HPDE6-E6E7 (cell line): ENCODE data around the gene SELL.
"Not testable (repeated sequence)": the region's sequence is repeated elsewhere in the genome, so short reads cannot be mapped to it uniquely, and the experiment has no call there.

Experiments
- DNase-seq: peaks from one replicate; pipeline ENCODE4 v3.0.0; 2011; ENCODE audit warnings: missing footprints; ENCODE audit errors: extremely low spot score

SELL gene

DNA sequence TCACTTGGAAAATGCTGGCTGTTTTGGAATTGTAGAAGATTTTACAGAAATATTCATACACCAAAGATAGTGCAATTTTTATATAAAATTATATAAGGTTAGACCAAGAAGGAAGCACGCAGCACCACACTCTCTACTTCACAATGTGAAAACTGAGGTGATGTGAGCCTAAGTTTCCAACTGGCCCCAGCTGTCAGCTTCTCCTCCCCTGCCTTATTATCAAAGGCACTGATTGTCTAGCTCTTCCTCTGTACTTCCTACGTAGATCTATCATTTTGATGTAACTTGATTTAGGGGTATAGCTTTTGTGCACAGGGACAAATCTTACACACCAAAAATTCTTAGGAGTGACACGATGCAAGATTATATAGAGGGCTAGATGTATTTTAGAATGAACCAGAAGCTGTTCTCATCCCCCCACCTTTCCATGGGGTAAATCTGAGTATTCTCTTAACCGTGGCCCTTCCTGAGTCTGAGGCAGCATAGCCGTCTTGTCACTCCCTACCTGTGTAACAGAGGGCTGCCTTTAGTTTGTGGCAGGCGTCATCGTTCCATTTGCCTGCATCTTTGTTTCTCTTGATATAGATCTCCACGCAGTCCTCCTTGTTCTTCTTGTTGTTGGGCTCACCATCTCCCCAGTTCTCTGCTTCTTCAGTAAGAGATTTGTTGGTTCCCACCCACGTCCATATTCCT, 3.4 kb downstream of the SELL start:
- DNase-seq = no peak

DNA sequence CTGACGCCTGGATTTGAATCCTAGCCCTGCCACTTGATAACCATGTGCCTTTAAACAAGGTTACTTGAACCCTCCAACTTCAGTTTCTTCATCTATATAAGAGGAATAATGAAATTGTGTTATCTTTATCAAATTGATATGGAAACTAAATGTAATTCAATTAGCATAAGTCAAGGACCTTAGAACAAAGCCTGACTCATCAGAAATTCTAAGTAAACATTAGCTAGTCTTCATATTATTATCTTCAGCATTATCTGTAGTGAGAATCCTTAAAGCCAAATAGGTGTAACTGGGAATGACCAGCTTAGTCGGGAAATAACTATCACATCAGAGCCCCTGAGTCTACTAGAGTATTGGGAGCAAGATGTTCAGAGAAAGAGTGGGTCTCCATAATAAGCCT, 6.6 kb downstream of the SELL start:
- DNase-seq = no peak

DNA sequence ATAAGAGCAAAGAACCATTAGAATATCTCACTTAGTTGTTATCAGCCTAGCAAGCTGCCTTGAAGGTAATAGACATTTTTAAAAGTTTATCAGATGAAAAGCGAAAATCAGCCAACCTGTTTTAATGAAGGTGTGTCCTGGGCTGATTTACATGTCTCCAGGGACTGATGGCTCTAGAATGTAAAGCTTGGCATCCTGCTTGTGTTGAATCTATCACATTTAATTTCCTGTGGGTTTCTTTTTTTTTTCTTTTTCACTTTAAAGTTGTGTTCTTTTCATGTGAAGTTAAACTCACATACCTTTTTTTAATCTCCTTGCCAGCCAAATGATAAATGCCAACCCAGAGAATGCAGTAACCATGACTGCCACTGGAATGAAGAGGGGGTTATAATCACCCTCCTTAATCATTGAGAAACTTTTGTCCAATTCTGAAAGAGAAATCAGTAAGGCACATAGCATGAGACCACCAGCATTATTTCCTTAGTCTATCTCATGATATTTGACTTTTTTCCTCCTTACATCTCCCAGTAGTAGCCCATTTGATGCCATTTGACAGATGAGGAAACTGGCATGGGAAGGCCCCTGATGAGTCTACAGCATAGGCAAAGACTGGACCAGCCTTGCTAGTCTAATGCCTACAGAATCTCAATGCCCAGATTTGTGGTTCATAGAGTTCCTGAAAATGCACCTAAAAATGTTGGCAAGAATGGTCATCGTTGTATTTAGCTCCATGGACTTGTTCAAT, 10.0 kb downstream of the SELL start:
- DNase-seq = no peak

- DNase-seq = no peak
Measured at GRCh38 chr1:169699707-169700106, 11.7 kb downstream of the SELL start.

GRCh38 chr1:169698976-169699375, 12.4 kb downstream of the SELL start:
- no peak for DNase-seq

- DNase-seq = no peak
Measured at GRCh38 chr1:169697755-169698154, 13.7 kb downstream of the SELL start.

- DNase-seq = no peak
Measured at GRCh38 chr1:169696273-169697100, 14.9 kb downstream of the SELL start.

DNA sequence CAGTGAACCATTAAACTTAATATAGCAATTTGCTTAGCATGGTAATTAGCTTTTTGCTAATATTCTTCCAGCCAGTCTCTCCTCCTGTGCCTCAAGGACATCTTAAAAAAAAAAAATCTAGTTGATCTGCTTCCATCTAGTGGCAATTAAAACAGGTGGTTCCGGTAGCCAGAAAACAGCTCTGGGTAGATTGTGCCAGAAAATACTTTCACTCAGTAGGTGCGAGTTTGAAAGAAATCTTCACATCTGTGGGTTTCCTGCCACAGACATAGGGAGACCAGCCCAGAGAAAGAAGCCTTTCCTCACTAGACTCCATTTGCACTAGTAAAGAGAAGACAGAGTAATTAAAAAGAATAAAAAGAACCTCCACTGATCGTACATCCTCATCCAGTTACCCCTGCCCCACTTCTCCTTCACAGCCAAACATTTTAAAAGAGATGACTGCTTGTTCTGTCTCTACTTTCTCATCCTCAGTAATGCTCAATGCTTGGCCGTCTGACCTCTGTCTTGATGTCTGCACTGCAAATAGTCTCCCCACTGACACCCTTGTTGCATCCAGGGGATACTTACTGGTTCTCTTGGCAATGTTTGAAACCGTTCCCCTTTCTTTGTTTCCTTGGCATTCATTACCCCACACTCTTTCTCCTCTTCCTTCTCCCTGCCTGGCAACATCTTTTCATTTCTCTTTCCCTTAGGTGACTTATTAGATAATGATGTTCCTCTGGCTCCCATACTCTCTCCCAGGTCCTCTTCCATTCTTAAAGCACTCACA, 16.9 kb downstream of the SELL start:
- no peak for DNase-seq

DNA sequence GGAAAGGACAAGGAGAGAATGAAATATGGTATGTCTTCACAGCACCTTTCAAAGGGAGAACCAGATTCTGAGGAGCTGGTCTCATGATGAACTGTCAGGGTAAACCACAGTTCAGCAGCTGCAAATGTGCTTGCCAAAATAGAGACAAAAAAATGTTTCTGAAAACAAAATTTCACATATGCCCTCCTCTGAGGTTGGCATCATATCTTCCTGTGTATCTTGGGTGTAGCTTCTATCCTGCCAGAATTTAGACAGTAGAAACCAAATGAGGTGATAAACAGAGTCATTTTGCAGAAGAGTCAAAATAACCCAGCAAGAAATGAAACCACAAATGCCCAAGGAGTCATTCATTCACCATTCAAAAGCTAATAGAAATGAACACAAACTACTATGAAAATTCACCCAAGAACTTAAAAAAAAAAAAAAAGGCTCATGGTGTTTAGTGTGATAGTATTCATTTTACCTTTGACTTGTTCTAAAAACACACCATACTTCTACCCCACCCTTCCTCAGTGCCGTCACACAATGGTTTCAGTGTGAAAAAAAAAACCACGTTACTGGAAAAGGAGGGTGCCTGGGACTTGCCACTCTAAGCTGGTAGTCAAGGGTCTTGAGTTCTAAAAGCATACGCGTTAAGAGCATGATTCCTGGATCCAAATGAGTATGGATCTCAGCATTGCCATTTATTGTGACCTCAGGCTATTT, 18.5 kb downstream of the SELL start:
- DNase-seq = no peak

DNA sequence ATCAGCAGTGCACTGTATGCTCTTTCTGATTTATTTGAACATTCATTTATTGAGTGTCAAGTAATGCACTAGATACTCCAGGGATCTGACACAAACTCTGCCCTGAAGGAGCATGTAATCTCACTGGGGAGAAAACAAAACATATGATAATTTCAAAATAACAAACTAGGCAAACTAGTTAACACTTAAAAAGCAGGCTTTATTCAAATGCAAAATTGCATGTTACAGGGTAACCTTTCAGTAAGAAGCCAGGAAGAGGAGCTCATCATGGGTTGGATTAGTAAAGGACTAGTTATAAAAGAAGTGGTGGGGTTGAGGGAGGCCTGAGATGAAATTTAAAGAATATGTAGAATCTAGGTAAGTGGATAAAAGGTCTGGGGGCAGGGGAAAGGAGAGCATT, 20.9 kb downstream of the SELL start:
- no peak for DNase-seq

- no peak for DNase-seq
Measured at GRCh38 chr1:169689395-169689794, 22.0 kb downstream of the SELL start.

DNA sequence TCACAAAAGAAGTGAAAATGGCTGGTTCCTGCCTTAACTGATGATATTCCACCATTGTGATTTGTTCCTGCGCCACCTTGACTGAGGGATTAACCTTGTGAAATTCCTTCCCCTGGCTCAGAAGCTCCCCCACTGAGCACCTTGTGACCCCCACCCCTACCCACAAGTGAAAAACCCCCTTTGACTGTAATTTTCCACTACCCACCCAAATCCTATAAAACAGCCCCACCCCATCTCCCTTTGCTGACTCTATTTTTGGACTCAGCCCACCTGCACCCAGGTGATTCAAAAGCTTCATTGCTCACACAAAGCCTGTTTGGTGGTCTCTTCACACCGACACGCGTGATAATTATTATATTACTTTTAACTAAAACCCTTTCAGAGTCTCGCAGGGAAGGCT, 23.0 kb downstream of the SELL start:
- not testable (repeated sequence) for DNase-seq

- no peak for DNase-seq
Measured at GRCh38 chr1:169683661-169684060, 27.8 kb downstream of the SELL start.

DNA sequence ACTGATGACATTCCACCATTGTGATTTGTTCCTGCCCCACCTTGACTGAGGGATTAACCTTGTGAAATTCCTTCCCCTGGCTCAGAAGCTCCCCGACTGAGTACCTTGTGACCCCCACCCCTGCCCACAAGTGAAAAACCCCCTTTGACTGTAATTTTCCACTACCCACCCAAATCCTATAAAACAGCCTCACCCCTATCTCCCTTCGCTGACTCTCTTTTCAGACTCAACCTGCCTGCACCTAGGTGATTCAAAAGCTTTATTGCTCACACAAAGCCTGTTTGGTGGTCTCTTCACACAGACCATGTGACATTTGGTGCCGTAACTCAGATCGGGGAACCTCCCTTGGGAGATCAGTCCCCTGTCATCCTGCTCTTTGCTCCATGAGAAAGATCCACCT, 28.3 kb downstream of the SELL start:
- not testable (repeated sequence) for DNase-seq

GRCh38 chr1:169682071-169682470, 29.3 kb downstream of the SELL start:
- no peak for DNase-seq

DNA sequence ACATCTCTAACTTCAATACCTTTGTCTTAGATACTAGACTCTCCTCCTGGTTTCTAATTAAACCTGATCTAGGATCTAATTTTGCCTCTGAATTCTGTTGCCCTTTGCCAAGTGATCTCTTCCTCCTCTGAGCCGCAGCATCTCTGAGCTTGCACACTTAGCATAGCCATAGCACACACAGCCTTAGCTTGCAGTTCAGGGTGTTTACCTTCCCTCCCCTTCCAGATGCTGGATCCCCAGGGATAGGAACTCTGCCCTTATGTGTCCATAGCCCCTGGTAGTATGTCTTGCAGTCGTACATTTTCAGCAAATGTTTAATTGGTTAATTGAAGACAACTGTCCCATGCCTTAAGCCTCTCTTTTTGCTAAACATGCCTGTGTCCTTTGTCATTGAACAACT, 30.3 kb downstream of the SELL start:
- no peak for DNase-seq

DNA sequence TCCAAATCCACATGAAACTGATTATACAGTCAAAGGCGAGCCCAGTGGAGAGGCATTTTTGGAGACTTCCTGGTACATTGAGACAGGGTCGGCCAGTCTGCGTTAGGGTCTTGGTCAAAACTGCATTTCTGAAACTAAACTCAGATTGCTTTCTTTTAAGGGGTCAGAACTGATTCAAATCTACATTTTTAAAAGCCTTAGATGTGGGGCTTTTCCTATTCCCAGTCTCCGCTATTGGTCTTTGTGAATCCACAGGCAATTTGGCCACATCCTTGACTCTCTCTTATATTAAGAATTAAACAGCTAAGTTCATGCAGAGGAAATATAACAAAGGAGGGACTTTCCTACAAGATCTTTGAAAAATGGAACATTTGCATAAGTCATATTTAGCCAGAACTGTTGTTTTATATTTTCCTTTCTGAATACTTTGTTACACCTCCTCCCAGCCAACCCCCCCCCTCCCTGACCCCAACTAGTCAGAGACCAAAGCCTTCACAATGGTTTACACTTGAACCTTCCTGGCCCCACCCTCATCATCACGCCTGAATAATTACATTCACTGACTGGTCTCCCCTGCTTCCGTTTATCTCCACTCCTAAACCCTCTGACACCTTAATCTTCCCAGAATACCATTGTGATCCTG, 30.9 kb downstream of the SELL start:
- DNase-seq = no peak

DNA sequence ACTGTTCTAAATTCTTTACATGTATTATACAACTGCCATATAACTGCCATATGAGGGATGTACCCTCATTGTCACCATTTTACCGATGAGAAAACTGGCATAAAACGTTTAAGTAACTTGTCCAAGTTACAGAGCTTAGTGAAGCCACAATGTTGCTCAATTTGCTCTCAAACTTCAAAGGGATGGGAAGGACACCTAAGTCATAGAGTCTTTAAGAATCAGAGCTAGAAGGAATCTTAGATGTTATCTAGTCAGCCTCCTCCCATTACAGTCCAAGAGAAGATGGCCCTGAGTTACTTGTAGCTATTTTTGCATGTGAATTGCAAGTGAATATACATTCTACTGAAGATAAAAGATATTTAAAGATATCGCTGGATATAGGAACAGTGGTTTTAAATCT, 31.7 kb downstream of the SELL start:
- no peak for DNase-seq

GRCh38 chr1:169676001-169676400, 35.4 kb downstream of the SELL start:
- DNase-seq = peak; percentile 55

- no peak for DNase-seq
Measured at GRCh38 chr1:169670836-169671235, 40.6 kb downstream of the SELL start.

DNA sequence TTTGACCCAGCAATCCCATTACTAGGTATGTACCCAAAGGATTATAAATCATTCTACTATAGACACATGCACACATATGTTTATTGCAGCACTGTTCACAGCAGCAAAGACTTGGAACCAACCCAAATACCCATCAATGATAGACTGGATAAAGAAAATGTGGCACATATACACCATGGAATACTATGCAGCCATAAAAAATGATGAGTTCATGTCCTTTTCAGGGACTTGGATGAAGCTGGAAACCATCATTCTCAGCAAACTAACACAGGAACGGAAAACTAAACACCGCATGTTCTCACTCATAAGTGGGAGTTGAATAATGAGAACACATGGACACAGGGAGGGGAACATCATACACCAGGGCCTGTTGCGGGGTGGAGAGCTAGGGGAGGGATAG, 41.2 kb downstream of the SELL start:
- DNase-seq = not testable (repeated sequence)
